ENCODE data around the gene PSTK. TPM values are rescaled to one million over a fixed set of nuclear protein-coding genes. Genes with fewer than 3 reads are reported as not detected.

The PSTK gene
- total and polyA plus RNA-seq, 2 of the 13 experiments (the other 11 are each of a cell fraction or from before 2014, with no cell fraction given) = 8.2 to 9.3 TPM

DNA sequence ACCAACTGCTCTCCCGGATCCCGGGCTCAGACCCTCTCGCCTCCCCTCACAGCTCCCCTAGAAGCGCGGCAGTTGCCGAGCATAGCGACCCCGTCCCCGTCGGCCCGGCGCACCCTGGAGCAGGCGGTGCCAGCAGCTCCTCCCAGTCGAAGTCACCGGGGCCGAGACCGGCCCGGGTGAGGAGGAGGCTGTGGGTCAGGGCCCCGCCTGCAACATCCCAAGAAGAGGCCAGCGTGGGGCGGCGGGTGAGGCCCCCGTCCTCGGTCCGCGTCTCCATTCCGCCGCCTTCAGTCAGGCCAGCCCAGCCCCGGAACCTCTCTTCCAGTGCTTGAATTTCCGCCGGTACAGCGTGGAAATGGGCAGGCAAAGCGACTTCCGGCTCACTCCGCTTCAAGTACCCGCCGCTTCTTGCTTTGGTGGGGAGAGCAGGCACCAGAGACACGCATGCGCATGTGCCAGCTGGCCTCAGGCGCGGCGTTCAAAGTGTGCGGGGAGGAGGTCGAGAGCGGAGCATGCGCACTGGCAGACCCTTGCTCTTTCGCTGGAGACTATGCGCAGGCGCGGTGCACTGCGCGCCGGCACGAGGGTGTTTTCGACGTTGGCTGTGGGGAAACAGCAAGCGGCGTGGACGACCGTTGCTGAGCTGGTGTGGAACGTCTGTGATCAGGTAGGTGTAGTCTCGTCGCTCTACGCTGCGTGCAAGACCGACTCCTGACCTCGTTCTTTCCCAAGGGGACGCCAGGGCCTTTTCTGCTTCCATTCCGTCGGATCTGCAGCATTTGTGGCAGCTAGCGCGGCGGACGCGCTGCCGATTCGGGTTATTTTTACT, 26.1 kb upstream of the PSTK start, which contains the start of gene C10orf88 (continued):
- TF ChIP-seq, protein P1, sequence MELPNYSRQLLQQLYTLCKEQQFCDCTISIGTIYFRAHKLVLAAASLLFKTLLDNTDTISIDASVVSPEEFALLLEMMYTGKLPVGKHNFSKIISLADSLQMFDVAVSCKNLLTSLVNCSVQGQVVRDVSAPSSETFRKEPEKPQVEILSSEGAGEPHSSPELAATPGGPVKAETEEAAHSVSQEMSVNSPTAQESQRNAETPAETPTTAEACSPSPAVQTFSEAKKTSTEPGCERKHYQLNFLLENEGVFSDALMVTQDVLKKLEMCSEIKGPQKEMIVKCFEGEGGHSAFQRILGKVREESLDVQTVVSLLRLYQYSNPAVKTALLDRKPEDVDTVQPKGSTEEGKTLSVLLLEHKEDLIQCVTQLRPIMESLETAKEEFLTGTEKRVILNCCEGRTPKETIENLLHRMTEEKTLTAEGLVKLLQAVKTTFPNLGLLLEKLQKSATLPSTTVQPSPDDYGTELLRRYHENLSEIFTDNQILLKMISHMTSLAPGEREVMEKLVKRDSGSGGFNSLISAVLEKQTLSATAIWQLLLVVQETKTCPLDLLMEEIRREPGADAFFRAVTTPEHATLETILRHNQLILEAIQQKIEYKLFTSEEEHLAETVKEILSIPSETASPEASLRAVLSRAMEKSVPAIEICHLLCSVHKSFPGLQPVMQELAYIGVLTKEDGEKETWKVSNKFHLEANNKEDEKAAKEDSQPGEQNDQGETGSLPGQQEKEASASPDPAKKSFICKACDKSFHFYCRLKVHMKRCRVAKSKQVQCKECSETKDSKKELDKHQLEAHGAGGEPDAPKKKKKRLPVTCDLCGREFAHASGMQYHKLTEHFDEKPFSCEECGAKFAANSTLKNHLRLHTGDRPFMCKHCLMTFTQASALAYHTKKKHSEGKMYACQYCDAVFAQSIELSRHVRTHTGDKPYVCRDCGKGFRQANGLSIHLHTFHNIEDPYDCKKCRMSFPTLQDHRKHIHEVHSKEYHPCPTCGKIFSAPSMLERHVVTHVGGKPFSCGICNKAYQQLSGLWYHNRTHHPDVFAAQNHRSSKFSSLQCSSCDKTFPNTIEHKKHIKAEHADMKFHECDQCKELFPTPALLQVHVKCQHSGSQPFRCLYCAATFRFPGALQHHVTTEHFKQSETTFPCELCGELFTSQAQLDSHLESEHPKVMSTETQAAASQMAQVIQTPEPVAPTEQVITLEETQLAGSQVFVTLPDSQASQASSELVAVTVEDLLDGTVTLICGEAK (IDR thresholded peaks at IDR 0.05) = peak; percentile 92
- TF ChIP-seq, protein P1 (CRISPR knock-in tag; IDR thresholded peaks at IDR 0.05) = peak; percentile 91
- TF ChIP-seq, protein P2, sequence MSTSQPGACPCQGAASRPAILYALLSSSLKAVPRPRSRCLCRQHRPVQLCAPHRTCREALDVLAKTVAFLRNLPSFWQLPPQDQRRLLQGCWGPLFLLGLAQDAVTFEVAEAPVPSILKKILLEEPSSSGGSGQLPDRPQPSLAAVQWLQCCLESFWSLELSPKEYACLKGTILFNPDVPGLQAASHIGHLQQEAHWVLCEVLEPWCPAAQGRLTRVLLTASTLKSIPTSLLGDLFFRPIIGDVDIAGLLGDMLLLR (CRISPR knock-in tag; IDR thresholded peaks at IDR 0.05) = peak; percentile 96
- TF ChIP-seq NR2C2 (CRISPR knock-in tag; IDR thresholded peaks at IDR 0.05; ENCODE audit: borderline replicate concordance) = peak; percentile 87
- TF ChIP-seq ZNF160 (CRISPR knock-in tag; IDR thresholded peaks at IDR 0.05) = peak; percentile 96
- TF ChIP-seq ARID5B (CRISPR knock-in tag; IDR thresholded peaks at IDR 0.05) = peak; percentile 79
- TF ChIP-seq PHF21A (CRISPR knock-in tag; IDR thresholded peaks at IDR 0.05) = peak; percentile 86
- TF ChIP-seq TGIF2 (CRISPR knock-in tag; IDR thresholded peaks at IDR 0.05) = 0 out of 2 replicates have a peak, but pooled peaks have one; percentile 43
- TF ChIP-seq HMG20B (CRISPR knock-in tag; conservative IDR thresholded peaks at IDR 0.05) = no peak; the same call in 1 of the 2 replicates
- 0 out of 2 replicates have a peak, but pooled peaks have one; percentile 21 for TF ChIP-seq SIN3A (IDR thresholded peaks at IDR 0.05; ENCODE audit: borderline replicate concordance, low read depth, low read length)
- TF ChIP-seq, protein P3, sequence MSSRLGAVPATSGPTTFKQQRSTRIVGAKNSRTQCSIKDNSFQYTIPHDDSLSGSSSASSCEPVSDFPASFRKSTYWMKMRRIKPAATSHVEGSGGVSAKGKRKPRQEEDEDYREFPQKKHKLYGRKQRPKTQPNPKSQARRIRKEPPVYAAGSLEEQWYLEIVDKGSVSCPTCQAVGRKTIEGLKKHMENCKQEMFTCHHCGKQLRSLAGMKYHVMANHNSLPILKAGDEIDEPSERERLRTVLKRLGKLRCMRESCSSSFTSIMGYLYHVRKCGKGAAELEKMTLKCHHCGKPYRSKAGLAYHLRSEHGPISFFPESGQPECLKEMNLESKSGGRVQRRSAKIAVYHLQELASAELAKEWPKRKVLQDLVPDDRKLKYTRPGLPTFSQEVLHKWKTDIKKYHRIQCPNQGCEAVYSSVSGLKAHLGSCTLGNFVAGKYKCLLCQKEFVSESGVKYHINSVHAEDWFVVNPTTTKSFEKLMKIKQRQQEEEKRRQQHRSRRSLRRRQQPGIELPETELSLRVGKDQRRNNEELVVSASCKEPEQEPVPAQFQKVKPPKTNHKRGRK (CRISPR knock-in tag; IDR thresholded peaks at IDR 0.05) = no peak; the same call in 1 of the 2 replicates
- 0 out of 2 replicates have a peak, but pooled peaks have one; percentile 72 for TF ChIP-seq ZNF577 (CRISPR knock-in tag; IDR thresholded peaks at IDR 0.05; ENCODE audit: borderline replicate concordance, low read depth)
- TF ChIP-seq RNF2 (conservative IDR thresholded peaks at IDR 0.05; ENCODE audit: low read depth) = peak; percentile 99
